OCI-LY3 (cell line): ENCODE measurements around the gene PIEZO1.

Source experiments
- CTCF ChIP-seq: fragments of 200-600, 300-600 bp; sonication (generic); IDR thresholded peaks from 2 replicates; pipeline ENCODE4 v1.5.1; 2014; ENCODE audit warnings: antibody characterized with exemption, low read length, low read depth
- EZH2phosphoT487 ChIP-seq: fragments of 200-600 bp; shearing (Covaris generic); IDR thresholded peaks from 2 replicates; pipeline ENCODE4 v1.6.1; 2018; ENCODE audit warnings: antibody characterized with exemption, mixed run types, low read depth

- TF ChIP-seq CTCF = peak; percentile 47
- TF ChIP-seq EZH2phosphoT487 = no peak
These were observed 87.0 kb downstream of the PIEZO1 start for GRCh38 chr16:88697831-88698615.
